NB4 (cell line): ENCODE results near the gene DSG4.

Experiments
- DNase-seq: peaks from one replicate; pipeline ENCODE4 v3.0.0; 2010; ENCODE audit warnings: low read depth
- H3K4me3 ChIP-seq: one replicate; pipeline ENCODE4 v1.5.1; 2011; ENCODE audit warnings: mild to moderate bottlenecking, low read depth, low read length, moderate library complexity
- CTCF ChIP-seq: IDR thresholded peaks from one replicate; pipeline ENCODE4 v1.5.1; 2012; ENCODE audit warnings: low read depth, low read length
- MYC ChIP-seq: IDR thresholded peaks from 2 replicates; pipeline ENCODE4 v1.6.1; 2011; ENCODE audit warnings: low read depth, low read length
- POLR2A ChIP-seq: IDR thresholded peaks from 2 replicates; pipeline ENCODE4 v1.6.1; 2011; ENCODE audit warnings: mild to moderate bottlenecking; ENCODE audit not compliant: insufficient read length; ENCODE audit errors: extremely low read depth
- TF ChIP-seq, protein P1 (sequence below): IDR thresholded peaks from 2 replicates; pipeline ENCODE4 v1.6.1; 2011; ENCODE audit warnings: low read depth, low read length

DSG4 gene

DNA sequence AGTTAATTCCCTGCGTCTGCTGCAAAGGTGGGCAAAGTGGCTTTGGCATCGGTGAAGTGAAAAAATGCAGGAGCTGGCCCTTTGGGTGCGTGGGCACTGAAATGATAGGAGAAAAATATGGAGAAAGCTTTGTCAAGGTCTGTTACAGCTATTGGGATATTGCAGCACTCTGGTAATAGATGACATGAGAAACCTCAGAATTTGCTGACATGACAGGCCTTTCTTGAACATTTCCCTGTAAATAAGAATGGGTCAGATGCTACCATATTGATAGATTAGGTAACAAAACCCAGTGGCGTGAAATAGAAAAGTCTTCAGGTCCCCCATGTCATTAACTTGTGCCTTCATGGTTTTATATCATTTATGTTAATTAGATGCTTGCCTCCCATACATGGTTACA is 12.4 kb upstream of the DSG4 start:
- no peak overlapping the region for H3K4me3 ChIP-seq

GRCh38 chr18:31369478-31369877 is 7.1 kb upstream of the DSG4 start:
- no peak for DNase-seq
- TF ChIP-seq, protein P1, sequence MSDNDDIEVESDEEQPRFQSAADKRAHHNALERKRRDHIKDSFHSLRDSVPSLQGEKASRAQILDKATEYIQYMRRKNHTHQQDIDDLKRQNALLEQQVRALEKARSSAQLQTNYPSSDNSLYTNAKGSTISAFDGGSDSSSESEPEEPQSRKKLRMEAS: no peak
- TF ChIP-seq CTCF: no peak
- H3K4me3 ChIP-seq: no peak overlapping the region

More for the DNA sequence above, 12.4 kb upstream of the DSG4 start:
- no peak for DNase-seq
- TF ChIP-seq POLR2A: no peak
- TF ChIP-seq, protein P1: no peak
- no peak for TF ChIP-seq CTCF
- no peak for TF ChIP-seq MYC

DNA sequence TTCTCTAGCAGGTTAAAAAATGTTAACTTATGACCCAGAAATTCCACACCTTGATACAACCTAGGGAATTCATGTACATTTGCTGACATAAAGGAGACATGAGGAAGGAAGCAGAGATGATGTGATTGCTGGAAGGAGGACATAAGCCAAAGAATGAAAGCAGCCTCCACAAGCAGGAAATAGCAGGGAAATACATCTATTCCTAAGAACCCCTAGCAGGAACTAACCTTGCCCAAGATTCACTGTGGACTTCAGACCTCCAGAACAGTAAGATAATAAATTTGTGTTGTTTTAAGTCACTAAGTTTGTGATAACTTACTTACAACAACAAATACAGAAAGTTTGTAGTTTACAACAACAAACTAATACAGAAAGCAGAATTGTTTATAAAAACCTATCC is 4.6 kb upstream of the DSG4 start:
- H3K4me3 ChIP-seq: no peak overlapping the region
- DNase-seq: no peak
- TF ChIP-seq, protein P1: no peak
- TF ChIP-seq POLR2A (no peak), MYC (no peak), CTCF (no peak)

DNA sequence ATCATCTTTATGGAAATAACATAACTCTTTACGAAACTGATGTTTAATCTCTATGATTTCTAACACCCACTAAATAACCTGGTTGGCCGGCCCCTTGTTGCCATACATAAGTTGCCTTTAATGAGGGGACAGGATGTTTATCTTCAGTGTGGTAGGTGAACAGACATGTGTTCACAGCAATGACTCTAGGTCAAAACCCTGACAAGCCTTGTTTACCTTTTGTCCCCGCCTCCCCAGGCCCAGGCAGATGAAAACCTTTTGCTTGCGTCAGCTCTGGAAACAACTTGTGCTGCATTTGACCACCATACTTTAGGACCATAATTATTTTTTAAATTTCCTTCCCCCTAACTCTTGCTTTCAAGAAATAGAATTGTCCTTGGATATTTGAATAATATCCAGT is 2.9 kb upstream of the DSG4 start:
- no peak overlapping the region for H3K4me3 ChIP-seq
- TF ChIP-seq, protein P1: no peak
- no peak for TF ChIP-seq MYC
- TF ChIP-seq POLR2A: no peak
- no peak for TF ChIP-seq CTCF
- DNase-seq: no peak

DNA sequence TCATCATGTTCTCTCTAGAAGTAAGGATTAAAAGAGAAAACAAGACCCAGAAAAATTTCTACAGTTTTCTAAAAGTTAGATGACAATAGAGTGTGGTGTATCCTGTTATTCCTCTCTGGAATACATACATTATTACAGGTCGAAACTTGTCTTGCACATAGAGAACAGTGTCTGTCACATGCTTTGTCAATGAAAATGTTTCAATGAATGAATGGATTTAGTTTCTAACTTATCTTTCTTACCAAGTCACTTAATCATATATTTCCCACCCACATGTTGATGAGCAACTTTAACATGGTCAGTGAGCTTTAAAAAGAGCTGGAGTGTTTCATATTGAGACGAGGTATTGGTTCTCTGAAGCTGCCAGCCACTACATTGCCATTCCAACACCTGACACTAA is 4.3 kb downstream of the DSG4 start:
- TF ChIP-seq CTCF: no peak
- no peak for TF ChIP-seq POLR2A
- no peak for TF ChIP-seq MYC
- TF ChIP-seq, protein P1: no peak
- no peak for DNase-seq
- H3K4me3 ChIP-seq: no peak overlapping the region

- DNase-seq: no peak
- TF ChIP-seq MYC (no peak), CTCF (no peak), POLR2A (no peak)
- TF ChIP-seq, protein P1: no peak
- H3K4me3 ChIP-seq: no peak overlapping the region
These were observed 5.5 kb downstream of the DSG4 start for GRCh38 chr18:31382107-31382506.
